IMR-90 (cell line): ENCODE data around the gene RAB20. TPM values are rescaled to one million over a fixed set of nuclear protein-coding genes. Genes with fewer than 3 reads are reported as not detected.

Experiments used
- ATAC-seq: fragments of 200-7000 bp; cut with Tn5 transposase; 2 replicates; pipeline ENCODE4 v1.9.1; 2020; ENCODE audit warnings: low read depth, mild to moderate bottlenecking, moderate library complexity
- BruUV-seq: library from RNA; stranded (reverse); fragments of 400-500 nt; replicated peaks from 2 replicates; lab custom pipeline; 2021; lab: Mats Ljungman, UMichigan
- CTCF ChIA-PET: fragments of 300-600 bp; formaldehyde crosslinking; extraction: SDS; loops from one replicate; lab custom pipeline; 2021; ENCODE audit warnings: antibody characterized with exemption; lab: Yijun Ruan, JAX
- POLR2A ChIA-PET: fragments of 300-600 bp; sonication (Branson Sonifier 250); formaldehyde crosslinking; loops from one replicate; lab custom pipeline; 2022; ENCODE audit warnings: antibody characterized with exemption; ENCODE audit not compliant: unreplicated experiment; lab: Charles Lee
- DNase-seq: peaks from one replicate; pipeline ENCODE4 v3.0.0; 2013
- H2AFZ ChIP-seq: replicated peaks from 2 replicates; pipeline ENCODE3; 2013; ENCODE audit warnings: low read length, mild to moderate bottlenecking; ENCODE audit not compliant: poor library complexity
- H2AK5ac ChIP-seq: 2 replicates; pipeline ENCODE4 v1.6.1; 2013; ENCODE audit warnings: low read depth, low read length, inconsistent platforms
- H2AK9ac ChIP-seq: replicated peaks from 2 replicates; pipeline ENCODE3; 2013; ENCODE audit warnings: mild to moderate bottlenecking, low read depth, low read length, moderate library complexity; ENCODE audit not compliant: poor library complexity
- H2BK120ac ChIP-seq: 2 replicates; pipeline ENCODE4 v1.6.1; 2013; ENCODE audit warnings: low read depth, low read length, inconsistent platforms
- H2BK15ac ChIP-seq: 3 replicates; pipeline ENCODE4 v1.6.1; 2013; ENCODE audit warnings: low read depth, low read length, inconsistent platforms
- H2BK20ac ChIP-seq: 2 replicates; pipeline ENCODE4 v1.6.1; 2013; ENCODE audit warnings: low read depth, mild to moderate bottlenecking, inconsistent platforms, low read length, moderate library complexity
- H2BK5ac ChIP-seq: 2 replicates; pipeline ENCODE4 v1.6.1; 2013; ENCODE audit warnings: mild to moderate bottlenecking, low read depth, low read length, inconsistent platforms; ENCODE audit not compliant: poor library complexity, severe bottlenecking
- H3K14ac ChIP-seq: replicated peaks from 2 replicates; pipeline ENCODE4 v1.6.1; 2013; ENCODE audit warnings: low read depth, low read length, inconsistent platforms
- H3K18ac ChIP-seq: 2 replicates; pipeline ENCODE4 v1.6.1; 2013; ENCODE audit warnings: low read depth, low read length, control low read depth
- H3K23ac ChIP-seq: 2 replicates; pipeline ENCODE4 v1.6.1; 2013; ENCODE audit warnings: low read depth, low read length, inconsistent platforms
- H3K27ac ChIP-seq: 2 replicates; pipeline ENCODE4 v1.5.1; 2013; ENCODE audit warnings: mild to moderate bottlenecking, control low read depth, low read length; ENCODE audit not compliant: insufficient read depth
- H3K27me3 ChIP-seq: 2 replicates; pipeline ENCODE4 v1.6.1; 2013; ENCODE audit warnings: low read length; ENCODE audit not compliant: control insufficient read depth, insufficient read depth
- H3K36me3 ChIP-seq: 2 replicates; pipeline ENCODE4 v1.6.1; 2013; ENCODE audit warnings: low read length, mixed read lengths; ENCODE audit not compliant: control insufficient read depth, insufficient read depth
- H3K4ac ChIP-seq: 2 replicates; pipeline ENCODE4 v1.6.1; 2013; ENCODE audit warnings: low read depth, low read length, inconsistent platforms
- H3K4me1 ChIP-seq: 2 replicates; pipeline ENCODE4 v1.6.1; 2013; ENCODE audit warnings: low read length, mixed read lengths; ENCODE audit not compliant: control insufficient read depth, insufficient read depth
- H3K4me2 ChIP-seq: 2 replicates; pipeline ENCODE4 v1.6.1; 2013; ENCODE audit warnings: low read depth, mild to moderate bottlenecking, control low read depth, low read length, moderate library complexity
- H3K4me3 ChIP-seq: 2 replicates; pipeline ENCODE4 v1.5.1; 2013; ENCODE audit warnings: low read depth, mild to moderate bottlenecking, control low read depth, low read length, moderate library complexity; ENCODE audit not compliant: insufficient read depth
- H3K56ac ChIP-seq: 2 replicates; pipeline ENCODE4 v1.6.1; 2013; ENCODE audit warnings: low read length, inconsistent platforms; ENCODE audit not compliant: insufficient read depth; ENCODE audit errors: extremely low read depth
- H3K79me1 ChIP-seq, 2 experiments: 2 replicates each; pipeline ENCODE4 v1.6.1; 2013; ENCODE audit warnings: low read length in 2 of 2, inconsistent platforms in 1 of 2, low read depth in 1 of 2
- H3K9ac ChIP-seq: 2 replicates; pipeline ENCODE4 v1.6.1; 2013; ENCODE audit warnings: low read depth, low read length, control low read depth
- H3K9me1 ChIP-seq: 2 replicates; pipeline ENCODE4 v1.6.1; 2013; ENCODE audit warnings: low read length, inconsistent platforms; ENCODE audit not compliant: insufficient read depth
- H3K9me3 ChIP-seq: 2 replicates; pipeline ENCODE4 v1.6.1; 2013; ENCODE audit warnings: low read length; ENCODE audit not compliant: control insufficient read depth, insufficient read depth
- H4K20me1 ChIP-seq: 2 replicates; pipeline ENCODE4 v1.6.1; 2013; ENCODE audit warnings: low read length, inconsistent platforms; ENCODE audit not compliant: insufficient read depth
- H4K5ac ChIP-seq: 2 replicates; pipeline ENCODE4 v1.6.1; 2013; ENCODE audit warnings: mild to moderate bottlenecking, low read depth, low read length, control low read depth
- H4K8ac ChIP-seq, 2 experiments: 2 replicates each; pipeline ENCODE4 v1.6.1; 2013; ENCODE audit warnings: low read depth in 2 of 2, low read length in 2 of 2, control low read depth in 1 of 2, inconsistent platforms in 1 of 2
- H4K91ac ChIP-seq: 2 replicates; pipeline ENCODE4 v1.6.1; 2013; ENCODE audit warnings: low read depth, low read length, inconsistent platforms; ENCODE audit not compliant: insufficient read depth
- BHLHE40 ChIP-seq: fragments of 150-350 bp; IDR thresholded peaks from 2 replicates; pipeline ENCODE4 v1.6.1; 2016; ENCODE audit warnings: mild to moderate bottlenecking, low read depth, low read length
- CEBPB ChIP-seq: IDR thresholded peaks from 2 replicates; pipeline ENCODE4 v1.6.1; 2012; ENCODE audit warnings: low read depth, low read length, improper control_type of control experiment
- CHD1 ChIP-seq: IDR thresholded peaks from 2 replicates; pipeline ENCODE4 v1.6.1; 2012; ENCODE audit warnings: low read depth, low read length, improper control_type of control experiment
- FOS ChIP-seq: fragments of 150-350 bp; IDR thresholded peaks from 2 replicates; pipeline ENCODE4 v1.6.1; 2016; ENCODE audit warnings: low read depth, low read length
- MAFK ChIP-seq: IDR thresholded peaks from 2 replicates; pipeline ENCODE4 v1.6.1; 2012; ENCODE audit warnings: low read depth, low read length, improper control_type of control experiment
- MAZ ChIP-seq: IDR thresholded peaks from 2 replicates; pipeline ENCODE4 v1.6.1; 2012; ENCODE audit warnings: low read depth, mild to moderate bottlenecking, low read length, improper control_type of control experiment, moderate library complexity, borderline replicate concordance
- MXI1 ChIP-seq: IDR thresholded peaks from 2 replicates; pipeline ENCODE4 v1.6.1; 2012; ENCODE audit warnings: low read depth, mild to moderate bottlenecking, low read length, moderate library complexity, borderline replicate concordance
- NFE2L2 ChIP-seq: fragments of 150-350 bp; IDR thresholded peaks from 2 replicates; pipeline ENCODE4 v1.6.1; 2016; ENCODE audit warnings: low read depth, mild to moderate bottlenecking, low read length
- POLR2A ChIP-seq: IDR thresholded peaks from 2 replicates; pipeline ENCODE4 v1.6.1; 2012; ENCODE audit warnings: mild to moderate bottlenecking, low read depth, low read length
- RAD21 ChIP-seq: IDR thresholded peaks from 2 replicates; pipeline ENCODE4 v1.6.1; 2012; ENCODE audit warnings: low read length, improper control_type of control experiment
- RCOR1 ChIP-seq: IDR thresholded peaks from 2 replicates; pipeline ENCODE4 v1.6.1; 2012; ENCODE audit warnings: mild to moderate bottlenecking, low read length, improper control_type of control experiment; ENCODE audit not compliant: insufficient replicate concordance
- SMC3 ChIP-seq: fragments of 150-350 bp; IDR thresholded peaks from 2 replicates; pipeline ENCODE4 v1.6.1; 2016; ENCODE audit warnings: low read depth, mild to moderate bottlenecking, antibody characterized with exemption, low read length, moderate library complexity
- WGBS, 2 experiments: methylation state at CpG; one replicate each; pipeline versions ENCODE4 v1.1.5 to v1.1.7; 2013; ENCODE audit warnings: missing lambda C conversion rate in 2 of 2; ENCODE audit not compliant: insufficient read length in 1 of 2; ENCODE audit errors: extremely low coverage in 2 of 2; 5-methylcytosine and 5-hydroxymethylcytosine counted together
- dilution Hi-C: fragments of 300-500 bp; cut with HindIII; formaldehyde crosslinking; loops from one replicate; pipeline ENCODE4 v1.14.3; 2018; ENCODE audit warnings: low sequenced_read_pairs; ENCODE audit not compliant: unreplicated experiment
- in situ Hi-C: fragments of 300-500 bp; cut with MboI; formaldehyde crosslinking; loops from 3 replicates; pipeline ENCODE4 v1.14.3; 2019; ENCODE audit warnings: low sequenced_read_pairs, inconsistent platforms, mixed read lengths
- intact Hi-C: fragments of 100-400 bp; cut with micrococcal nuclease; formaldehyde crosslinking; loops from 2 replicates; pipeline ENCODE4 v1.10.0; 2022
- polyA plus RNA-seq, 3 experiments: library from polyadenylated mRNA; depleted of rRNA; stranded (reverse); fragments of >200 nt; gene quantifications; 2 replicates each; pipeline ENCODE4 v1.2.3, GENCODE V29; 2012; ENCODE audit warnings: low replicate concordance in 1 of 3
- total RNA-seq: library from RNA; depleted of rRNA; stranded (reverse); fragments of >200 nt; gene quantifications from 2 replicates; pipeline ENCODE4 v1.2.3, GENCODE V29; 2012
- TF ChIP-seq, protein P1 (sequence below): fragments of 150-350 bp; IDR thresholded peaks from 2 replicates; pipeline ENCODE4 v1.6.1; 2016; ENCODE audit warnings: low read depth, mild to moderate bottlenecking, low read length, moderate library complexity, borderline replicate concordance
- TF ChIP-seq, protein P2 (sequence below): conservative IDR thresholded peaks from 2 replicates; pipeline ENCODE4 v1.5.1; 2012; ENCODE audit warnings: mild to moderate bottlenecking, low read depth, low read length, improper control_type of control experiment
- TF ChIP-seq, protein P3 (sequence below): fragments of 150-350 bp; IDR thresholded peaks from 2 replicates; pipeline ENCODE4 v1.6.1; 2017; ENCODE audit warnings: mild to moderate bottlenecking, antibody characterized with exemption, low read length, low read depth

RAB20 gene
- total and polyA plus RNA-seq, 2 of the 4 experiments (the other 2 are of a cell fraction): 3.8 to 5.1 TPM

DNA sequence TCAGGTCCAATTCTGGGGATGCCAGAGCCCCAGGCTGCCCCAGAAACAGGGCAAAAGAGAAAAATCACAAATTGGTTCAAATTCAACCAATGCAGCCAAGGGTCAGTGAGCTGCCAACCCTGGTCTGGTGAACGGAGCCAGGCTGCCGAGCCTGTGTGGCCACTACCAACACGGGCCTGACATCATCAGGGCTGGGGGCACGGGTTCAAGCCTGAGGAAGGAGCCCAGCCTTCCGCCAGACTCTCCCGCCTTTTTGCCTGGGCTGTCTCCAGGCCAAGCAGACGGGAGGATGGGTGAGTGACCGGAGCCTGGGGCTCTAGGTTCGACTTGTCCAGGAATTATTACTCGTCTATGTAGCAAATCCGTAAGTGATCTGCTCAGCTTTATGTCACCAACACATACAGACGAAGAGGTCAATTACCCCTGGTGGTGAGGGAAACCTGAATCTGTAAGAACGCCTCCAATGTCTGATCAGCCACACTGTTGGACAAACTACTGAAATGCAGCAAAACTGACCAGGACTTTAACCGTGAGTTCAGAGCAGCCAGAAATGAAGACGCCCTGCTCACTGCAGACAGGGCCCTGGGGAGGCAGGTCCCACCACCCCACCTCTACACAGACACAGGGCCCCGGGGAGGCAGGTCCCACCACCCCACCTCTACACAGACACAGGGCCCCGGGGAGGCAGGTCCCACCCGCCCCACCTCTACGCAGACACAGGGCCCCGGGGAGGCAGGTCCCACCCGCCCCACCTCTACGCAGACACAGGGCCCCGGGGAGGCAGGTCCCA, 31.8 kb downstream of the RAB20 start:
- H3K27me3 ChIP-seq: no peaks in the 10 kb centered on the region
- H4K5ac ChIP-seq: no peak overlapping the region
- no peak overlapping the region for H3K23ac ChIP-seq
- H3K56ac ChIP-seq: no peak overlapping the region
- H3K4me3 ChIP-seq: no peak overlapping the region
- H2BK120ac ChIP-seq: no peak overlapping the region
- H2AK5ac ChIP-seq: no peak overlapping the region
- H3K9me1 ChIP-seq: peaks cover 7% of the 10 kb centered on the region; the same call in 1 of the 2 replicates
- peaks cover 0 to 7% of the 10 kb centered on the region in 2 experiments; a peak in 1 of 4 replicates for H3K79me1 ChIP-seq
- H3K27ac ChIP-seq: no peak overlapping the region
- no peak overlapping the region for H3K18ac ChIP-seq
- no CpG with 5 or more reads among the region's 23 CpGs for WGBS, 2 experiments
- DNase-seq (no peak), ATAC-seq (no peak)
- no peaks in the 10 kb centered on the region; the same call in 1 of the 2 replicates for H4K20me1 ChIP-seq
- intact Hi-C loops: no loop called here
- H2BK15ac ChIP-seq: no peak overlapping the region
- BruUV-seq: no TSS peak
- no peak overlapping the region for H2AK9ac ChIP-seq
- CTCF ChIA-PET: no interaction called here
- no peak overlapping the region for H3K4me2 ChIP-seq
- H2AFZ ChIP-seq: no peak overlapping the region
- H3K14ac ChIP-seq: no peak overlapping the region
- no peaks in the 10 kb centered on the region for H3K36me3 ChIP-seq
- H3K4me1 ChIP-seq: no peaks in the 10 kb centered on the region; the same call in 1 of the 2 replicates
- H3K9me3 ChIP-seq: no peaks in the 10 kb centered on the region
- no peak overlapping the region for H3K4ac ChIP-seq
- H3K9ac ChIP-seq: no peak overlapping the region
- POLR2A ChIA-PET: no interaction called here
- H4K8ac ChIP-seq: no peak overlapping the region
- no peak overlapping the region for H4K91ac ChIP-seq
- in situ Hi-C loops: no loop called here
- H2BK5ac ChIP-seq: no peak overlapping the region
- H2BK20ac ChIP-seq: no peak overlapping the region
- dilution Hi-C loops: no loop called here
- TF ChIP-seq, protein P1, sequence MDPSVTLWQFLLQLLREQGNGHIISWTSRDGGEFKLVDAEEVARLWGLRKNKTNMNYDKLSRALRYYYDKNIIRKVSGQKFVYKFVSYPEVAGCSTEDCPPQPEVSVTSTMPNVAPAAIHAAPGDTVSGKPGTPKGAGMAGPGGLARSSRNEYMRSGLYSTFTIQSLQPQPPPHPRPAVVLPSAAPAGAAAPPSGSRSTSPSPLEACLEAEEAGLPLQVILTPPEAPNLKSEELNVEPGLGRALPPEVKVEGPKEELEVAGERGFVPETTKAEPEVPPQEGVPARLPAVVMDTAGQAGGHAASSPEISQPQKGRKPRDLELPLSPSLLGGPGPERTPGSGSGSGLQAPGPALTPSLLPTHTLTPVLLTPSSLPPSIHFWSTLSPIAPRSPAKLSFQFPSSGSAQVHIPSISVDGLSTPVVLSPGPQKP: no peak
- TF ChIP-seq CEBPB (no peak), MAZ (no peak), POLR2A (no peak), CHD1 (no peak), MXI1 (no peak), SMC3 (no peak), RCOR1 (no peak), NFE2L2 (no peak), BHLHE40 (no peak), RAD21 (no peak), MAFK (no peak), FOS (no peak)
- TF ChIP-seq, protein P2, sequence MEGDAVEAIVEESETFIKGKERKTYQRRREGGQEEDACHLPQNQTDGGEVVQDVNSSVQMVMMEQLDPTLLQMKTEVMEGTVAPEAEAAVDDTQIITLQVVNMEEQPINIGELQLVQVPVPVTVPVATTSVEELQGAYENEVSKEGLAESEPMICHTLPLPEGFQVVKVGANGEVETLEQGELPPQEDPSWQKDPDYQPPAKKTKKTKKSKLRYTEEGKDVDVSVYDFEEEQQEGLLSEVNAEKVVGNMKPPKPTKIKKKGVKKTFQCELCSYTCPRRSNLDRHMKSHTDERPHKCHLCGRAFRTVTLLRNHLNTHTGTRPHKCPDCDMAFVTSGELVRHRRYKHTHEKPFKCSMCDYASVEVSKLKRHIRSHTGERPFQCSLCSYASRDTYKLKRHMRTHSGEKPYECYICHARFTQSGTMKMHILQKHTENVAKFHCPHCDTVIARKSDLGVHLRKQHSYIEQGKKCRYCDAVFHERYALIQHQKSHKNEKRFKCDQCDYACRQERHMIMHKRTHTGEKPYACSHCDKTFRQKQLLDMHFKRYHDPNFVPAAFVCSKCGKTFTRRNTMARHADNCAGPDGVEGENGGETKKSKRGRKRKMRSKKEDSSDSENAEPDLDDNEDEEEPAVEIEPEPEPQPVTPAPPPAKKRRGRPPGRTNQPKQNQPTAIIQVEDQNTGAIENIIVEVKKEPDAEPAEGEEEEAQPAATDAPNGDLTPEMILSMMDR: no peak
- TF ChIP-seq, protein P3, sequence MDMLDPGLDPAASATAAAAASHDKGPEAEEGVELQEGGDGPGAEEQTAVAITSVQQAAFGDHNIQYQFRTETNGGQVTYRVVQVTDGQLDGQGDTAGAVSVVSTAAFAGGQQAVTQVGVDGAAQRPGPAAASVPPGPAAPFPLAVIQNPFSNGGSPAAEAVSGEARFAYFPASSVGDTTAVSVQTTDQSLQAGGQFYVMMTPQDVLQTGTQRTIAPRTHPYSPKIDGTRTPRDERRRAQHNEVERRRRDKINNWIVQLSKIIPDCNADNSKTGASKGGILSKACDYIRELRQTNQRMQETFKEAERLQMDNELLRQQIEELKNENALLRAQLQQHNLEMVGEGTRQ: no peak
